Measurements from ENCODE around the gene DNAJB4. TPM values are rescaled to one million over a fixed set of nuclear protein-coding genes. Genes with fewer than 3 reads are reported as not detected.

DNAJB4 gene
- total and polyA plus RNA-seq, 2 of the 13 experiments (the other 11 are each of a cell fraction or from before 2014, with no cell fraction given): 4.4 to 18.6 TPM

DNA sequence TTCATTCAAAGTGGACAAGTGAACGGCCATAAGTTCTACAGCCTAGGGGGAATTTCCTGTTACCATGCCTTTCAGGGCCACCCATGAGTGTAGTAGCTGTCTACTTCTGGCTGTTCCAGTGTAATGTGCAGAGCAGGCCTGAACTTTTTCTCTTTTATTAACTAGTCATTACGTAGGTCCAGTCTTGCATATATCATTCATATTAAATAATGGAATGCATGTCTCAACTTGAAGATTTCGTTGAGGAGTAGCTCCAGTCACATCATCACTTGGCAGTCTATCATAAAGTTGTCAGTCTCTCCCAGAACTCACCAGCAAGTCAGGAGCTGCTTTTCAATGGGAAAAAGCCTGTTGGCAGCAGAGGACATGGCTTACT is 29.0 kb downstream of the DNAJB4 start:
- intact Hi-C loops (cut with micrococcal nuclease; ENCODE audit: unreplicated experiment): no loop called here
- no peaks in the 10 kb centered on the region for H3K79me2 ChIP-seq (ENCODE audit: insufficient read depth, low read length)
- no TSS peak for BruUV-seq (replicated peaks)
- peak; percentile 41; the same call in 2 of the 3 replicates for ATAC-seq
- no peak overlapping the region for H3K9ac ChIP-seq (ENCODE audit: insufficient read depth, low read depth, low read length)
- no peak overlapping the region; the same call in 1 of the 2 replicates for H3K4me2 ChIP-seq (ENCODE audit: low read depth, low read length)
- H2AFZ ChIP-seq (ENCODE audit: low read length): no peak overlapping the region
- in situ Hi-C loops (cut with HindIII; ENCODE audit: extremely low pct_ligation_motif_present, low pct_unique_long_range_greater_than_20kb): no loop called here
- H3K27ac ChIP-seq (ENCODE audit: extremely low read length, insufficient read depth, low read length): no peak overlapping the region
- H4K20me1 ChIP-seq (ENCODE audit: insufficient read depth, low read length): no peaks in the 10 kb centered on the region
- FAIRE-seq: no peak
- CTCF ChIA-PET (ENCODE audit: low intra/inter-chr PET ratio, low total read pairs): no interaction called here
- H3K27me3 ChIP-seq (ENCODE audit: control insufficient read depth in 1 of 2, insufficient read depth in 2 of 2, low read length in 2 of 2): no peaks in the 10 kb centered on the region; a peak in 1 of 5 replicates
- no peak for DNase-seq (ENCODE audit: low spot score)
- POLR2A ChIA-PET: interaction anchor here (1.6 kb wide), 1 partner anchor 29 kb away, joined by 4 read pairs; the partner anchor contains the start of gene DNAJB4
- TF ChIP-seq SP140L (CRISPR knock-in tag; IDR thresholded peaks at IDR 0.05; ENCODE audit: borderline replicate concordance) (no peak), ZBTB38 (CRISPR knock-in tag; IDR thresholded peaks at IDR 0.05) (no peak), CCAR2 (optimal IDR thresholded peaks at IDR 0.05; ENCODE audit: low read depth, low read length) (no peak)
- 0 out of 2 replicates have a peak, but pooled peaks cover 6% of the 10 kb centered on the region for H3K4me1 ChIP-seq (ENCODE audit: insufficient read depth, low read length)
- H3K36me3 ChIP-seq (replicated peaks in 1 of 2; ENCODE audit: control insufficient read depth in 1 of 2, insufficient read depth in 2 of 2, low read length in 2 of 2): no peaks in the 10 kb centered on the region
- no peak overlapping the region for H3K4me3 ChIP-seq (replicated peaks in 1 of 3; ENCODE audit: insufficient read depth in 1 of 3, low read depth in 2 of 3, low read length in 3 of 3)
- 20% methylated on average over 3 of the region's 3 CpGs for WGBS (ENCODE audit: low lambda C conversion rate)
- no peaks in the 10 kb centered on the region for H3K9me3 ChIP-seq (ENCODE audit: low read length)

DNA sequence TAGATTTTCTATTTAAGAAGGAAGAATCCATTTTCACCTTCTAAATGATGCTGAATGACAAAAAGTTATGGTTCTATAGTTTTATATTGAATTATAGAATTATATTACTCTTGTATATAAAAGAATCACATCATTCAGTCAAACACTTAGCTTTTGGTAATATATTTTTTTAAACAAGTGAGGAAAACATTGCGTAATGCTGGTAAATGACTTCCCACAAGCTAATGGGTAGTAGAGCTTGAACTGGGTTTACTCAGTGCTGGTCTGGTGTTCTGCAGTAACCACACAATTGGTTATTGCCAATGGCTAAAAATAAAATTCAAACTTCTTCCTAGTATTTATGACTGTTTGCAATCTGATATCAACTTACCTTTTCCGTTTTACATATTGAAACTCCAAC is 30.4 kb downstream of the DNAJB4 start:
- in situ Hi-C loops (cut with HindIII; ENCODE audit: extremely low pct_ligation_motif_present, low pct_unique_long_range_greater_than_20kb): no loop called here
- DNase-seq (ENCODE audit: low spot score): no peak
- ChIA-PET POLR2A (no interaction called here), CTCF (ENCODE audit: low intra/inter-chr PET ratio, low total read pairs) (no interaction called here)
- Histone ChIP-seq H4K20me1 (ENCODE audit: insufficient read depth, low read length) (no peaks in the 10 kb centered on the region), H3K27ac (ENCODE audit: extremely low read length, insufficient read depth, low read length) (no peak overlapping the region), H3K9ac (ENCODE audit: insufficient read depth, low read depth, low read length) (no peak overlapping the region), H3K4me2 (ENCODE audit: low read depth, low read length) (no peak overlapping the region), H3K9me3 (ENCODE audit: low read length) (no peaks in the 10 kb centered on the region), H2AFZ (ENCODE audit: low read length) (no peak overlapping the region), H3K79me2 (ENCODE audit: insufficient read depth, low read length) (no peaks in the 10 kb centered on the region), H3K4me3 (replicated peaks in 1 of 3; ENCODE audit: insufficient read depth in 1 of 3, low read depth in 2 of 3, low read length in 3 of 3) (no peak overlapping the region), H3K27me3 (ENCODE audit: control insufficient read depth in 1 of 2, insufficient read depth in 2 of 2, low read length in 2 of 2) (no peaks in the 10 kb centered on the region), H3K4me1 (ENCODE audit: insufficient read depth, low read length) (0 out of 2 replicates have a peak, but pooled peaks cover 8% of the 10 kb centered on the region), H3K36me3 (replicated peaks in 1 of 2; ENCODE audit: control insufficient read depth in 1 of 2, insufficient read depth in 2 of 2, low read length in 2 of 2) (no peaks in the 10 kb centered on the region)
- no TSS peak for BruUV-seq (replicated peaks)
- no peak for TF ChIP-seq SRSF9 (IDR thresholded peaks at IDR 0.05; ENCODE audit: borderline replicate concordance, insufficient read depth, low read depth, low read length, poor library complexity, severe bottlenecking)
- TF ChIP-seq CEBPB (IDR thresholded peaks at IDR 0.05; ENCODE audit: borderline replicate concordance, low read depth, low read length): peak; percentile 84
- FAIRE-seq: no peak
- 33% methylated on average over 2 of the region's 2 CpGs for WGBS (ENCODE audit: low lambda C conversion rate)
- no peak for ATAC-seq
- intact Hi-C loops (cut with micrococcal nuclease; ENCODE audit: unreplicated experiment): no loop called here
